GM18870 (cell line): ENCODE measurements around the gene MPL.

ENCODE experiments used
- ATAC-seq: cut with Tn5 transposase; IDR thresholded peaks from one replicate; pipeline ENCODE4 v1.9.1; 2021; ENCODE audit warnings: moderate library complexity; ENCODE audit not compliant: unreplicated experiment

MPL gene

GRCh38 chr1:43337588-43337987, at the start of gene MPL:
TSS of gene MPL (plus strand) at chr1:43337818. CDS start at chr1:43337849, 31 bp downstream.
- ATAC-seq, result no peak

GRCh38 chr1:43288058-43288784, 49.4 kb upstream of the MPL start:
- no peak for ATAC-seq

GRCh38 chr1:43288785-43289706, 48.6 kb upstream of the MPL start:
- no peak for ATAC-seq

GRCh38 chr1:43292216-43292615, 45.4 kb upstream of the MPL start:
- ATAC-seq, result no peak

GRCh38 chr1:43292679-43293078, 44.9 kb upstream of the MPL start:
- no peak for ATAC-seq

GRCh38 chr1:43293176-43293575, 44.4 kb upstream of the MPL start:
- ATAC-seq, result no peak

- ATAC-seq, result no peak
Observed at GRCh38 chr1:43293896-43294760, 43.5 kb upstream of the MPL start.

- ATAC-seq, result no peak
Observed at GRCh38 chr1:43294761-43295160, 42.9 kb upstream of the MPL start.

GRCh38 chr1:43296207-43296606, 41.4 kb upstream of the MPL start:
- ATAC-seq, result no peak

- ATAC-seq, result no peak
Observed at GRCh38 chr1:43298055-43298454, 39.6 kb upstream of the MPL start.

- ATAC-seq, result no peak
Observed at GRCh38 chr1:43299101-43299500, 38.5 kb upstream of the MPL start.

- no peak for ATAC-seq
Observed at GRCh38 chr1:43300378-43301094, 37.1 kb upstream of the MPL start, which contains the start of gene TIE1. TSS of gene TIE1 (plus strand) at chr1:43300982. CDS start at chr1:43301072, 90 bp downstream.

GRCh38 chr1:43302201-43302600, 35.4 kb upstream of the MPL start:
- ATAC-seq, result no peak

GRCh38 chr1:43302721-43303470, 34.7 kb upstream of the MPL start:
- no peak for ATAC-seq

GRCh38 chr1:43303471-43304313, 33.9 kb upstream of the MPL start:
- ATAC-seq, result no peak

GRCh38 chr1:43304314-43304681, 33.3 kb upstream of the MPL start:
- no peak for ATAC-seq

GRCh38 chr1:43304771-43305300, 32.8 kb upstream of the MPL start:
- no peak for ATAC-seq

GRCh38 chr1:43305461-43305860, 32.2 kb upstream of the MPL start:
- ATAC-seq, result no peak
